HG03064 (cell line): ENCODE data around the gene DNASE1L3.

ENCODE experiments used
- ATAC-seq: cut with Tn5 transposase; IDR thresholded peaks from one replicate; pipeline ENCODE4 v1.9.1; 2021; ENCODE audit warnings: low read depth; ENCODE audit not compliant: unreplicated experiment

Gene DNASE1L3

DNA sequence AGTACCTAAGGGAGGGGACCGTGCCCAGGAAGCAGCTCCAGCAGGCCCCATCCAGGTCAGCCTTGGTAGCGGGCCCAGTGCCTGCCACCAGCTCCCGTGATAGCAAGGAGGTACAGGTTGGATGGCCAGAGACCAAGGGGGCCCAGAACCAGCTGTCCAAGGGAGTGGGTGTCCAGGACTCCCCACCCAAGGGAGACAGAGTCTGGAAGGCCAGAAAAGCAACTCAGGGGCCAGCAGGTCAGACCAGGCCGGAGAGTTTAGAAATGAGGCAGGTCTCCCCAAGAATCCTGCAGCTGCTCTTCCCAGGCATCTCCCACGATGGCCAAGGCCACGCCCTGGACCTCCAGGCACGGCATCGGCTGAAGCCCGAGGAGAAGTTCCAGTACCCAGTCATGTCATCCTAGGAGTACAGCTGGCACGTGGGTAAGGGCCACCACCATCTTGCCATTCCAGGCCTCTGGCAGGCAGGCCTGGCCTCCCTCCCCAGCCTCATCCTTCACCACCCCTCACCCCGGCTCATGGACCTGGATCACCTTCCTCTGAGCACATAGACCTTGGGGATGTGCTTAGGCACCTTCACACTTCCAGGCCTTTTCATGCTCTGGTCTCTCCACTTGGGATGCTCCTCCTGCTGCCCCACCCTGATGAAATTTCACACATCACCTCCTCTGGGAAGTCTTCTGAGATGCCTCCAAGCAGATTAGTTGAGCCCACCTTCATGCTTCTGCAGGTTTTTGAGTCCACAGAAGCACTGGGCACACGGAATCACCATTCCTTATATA lies 30.5 kb downstream of the DNASE1L3 start:
- ATAC-seq = no peak

DNA sequence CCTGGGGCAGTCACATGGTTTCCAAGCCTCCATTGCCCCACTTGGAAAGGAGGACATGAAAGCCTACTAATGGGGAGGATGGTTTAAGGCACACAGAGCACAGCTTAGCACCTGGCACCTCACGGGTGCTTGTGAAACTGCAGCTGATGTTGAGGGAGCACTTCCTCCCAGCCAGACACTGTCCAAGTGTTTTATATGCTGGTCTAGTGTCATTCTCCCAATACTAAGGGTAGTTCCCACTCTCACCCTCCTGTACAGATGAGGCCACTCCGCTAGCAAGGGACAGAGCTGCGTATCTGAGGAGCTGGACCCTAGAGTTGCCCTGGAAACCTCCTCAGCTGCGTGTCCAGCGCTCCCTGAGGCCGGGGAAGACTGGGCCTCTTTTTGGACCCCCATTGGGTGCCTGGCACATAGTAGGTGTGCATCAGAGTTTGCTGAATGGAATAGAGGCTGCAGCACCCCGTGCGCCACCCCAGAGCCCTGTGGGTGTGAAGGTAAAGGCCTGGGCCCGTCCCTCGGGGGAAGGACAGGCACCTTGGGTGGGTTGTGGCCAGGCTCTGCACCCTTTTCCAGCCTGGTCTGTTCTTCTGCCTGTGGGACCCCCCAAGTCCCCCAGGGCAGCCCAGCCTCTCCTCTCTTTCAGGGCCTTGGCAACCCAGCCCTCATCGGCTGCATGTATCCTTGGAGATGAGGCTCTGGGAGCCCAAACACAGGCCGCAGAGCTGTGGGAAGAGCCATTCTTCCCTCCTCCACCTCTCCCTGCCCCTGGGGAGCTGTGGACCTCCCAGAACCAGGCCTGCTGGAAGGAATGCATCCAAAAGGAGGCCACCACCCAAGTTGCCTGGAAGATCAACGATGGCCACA lies 31.3 kb downstream of the DNASE1L3 start:
- ATAC-seq = no peak

DNA sequence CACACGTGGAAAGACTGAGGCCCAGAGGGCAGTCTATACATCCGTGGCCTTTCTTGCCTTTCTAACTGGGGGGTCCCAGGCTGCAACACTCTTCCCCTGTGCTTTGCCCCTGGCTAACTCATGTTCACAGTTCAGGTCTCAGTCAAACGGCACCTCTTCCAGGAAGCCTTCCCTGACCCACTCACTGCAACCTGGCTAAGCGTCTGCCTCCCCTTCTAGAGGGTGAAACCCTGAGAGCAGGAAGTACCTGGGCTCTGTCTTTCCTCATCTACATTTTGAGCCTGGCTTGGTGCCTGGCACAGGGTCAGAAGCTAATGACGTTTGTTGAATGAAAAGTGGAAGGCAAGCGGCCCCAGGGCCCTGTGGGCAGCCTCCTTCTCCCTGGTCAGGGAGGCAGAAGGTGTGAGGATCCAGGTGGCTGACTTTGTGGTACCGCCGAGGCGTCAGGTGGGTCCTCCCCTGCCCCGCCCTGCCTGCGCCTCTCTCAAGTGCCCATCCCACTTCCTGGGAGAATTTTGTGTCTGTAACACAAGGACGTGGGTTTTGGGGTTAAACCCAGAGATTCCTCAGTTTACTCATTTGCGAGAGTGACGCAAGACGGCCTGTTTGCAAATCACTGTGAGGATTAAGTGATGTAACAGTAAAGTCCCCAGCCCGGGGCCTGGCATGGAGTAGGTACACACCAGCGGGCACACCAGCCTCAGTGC lies 32.1 kb downstream of the DNASE1L3 start:
- ATAC-seq = no peak

DNA sequence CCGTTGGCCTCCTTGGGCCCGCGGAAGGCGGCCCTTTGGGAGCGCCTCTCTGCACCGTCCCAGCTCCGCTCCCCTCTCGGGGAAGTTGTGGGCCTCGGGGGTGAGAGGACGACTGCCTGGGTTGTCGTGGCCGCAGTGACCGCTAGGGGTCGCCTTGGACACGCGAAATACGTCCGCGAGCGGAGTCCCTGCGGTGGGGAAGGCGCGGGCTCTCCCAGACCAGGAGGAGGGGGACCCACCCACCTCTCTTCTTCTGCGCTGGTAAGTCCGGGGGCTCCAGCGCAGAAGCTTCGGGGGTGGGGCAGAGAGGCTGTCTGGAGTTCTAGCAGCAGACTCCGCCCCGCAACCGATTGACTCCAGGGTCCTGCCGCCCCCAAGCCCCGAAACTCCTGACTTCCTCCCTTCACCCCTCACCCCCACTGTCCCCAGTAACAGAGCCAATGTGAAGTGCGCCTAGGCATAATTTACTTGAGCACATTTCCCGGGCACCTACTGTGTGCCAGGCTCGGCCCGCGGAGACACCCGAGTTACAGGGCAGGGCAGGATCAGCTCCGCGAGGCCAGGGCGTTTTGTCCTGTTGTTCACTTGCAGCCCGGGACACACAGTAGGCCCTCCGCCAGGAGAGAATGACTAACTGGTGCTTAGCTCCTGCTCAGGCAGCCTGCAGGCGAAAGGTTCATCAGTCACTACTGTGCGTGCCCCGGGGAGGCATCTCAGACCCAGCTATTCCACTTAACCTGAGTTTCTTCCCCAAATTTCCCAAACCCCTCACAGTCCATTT lies 32.8 kb downstream of the DNASE1L3 start:
- ATAC-seq = no peak

DNA sequence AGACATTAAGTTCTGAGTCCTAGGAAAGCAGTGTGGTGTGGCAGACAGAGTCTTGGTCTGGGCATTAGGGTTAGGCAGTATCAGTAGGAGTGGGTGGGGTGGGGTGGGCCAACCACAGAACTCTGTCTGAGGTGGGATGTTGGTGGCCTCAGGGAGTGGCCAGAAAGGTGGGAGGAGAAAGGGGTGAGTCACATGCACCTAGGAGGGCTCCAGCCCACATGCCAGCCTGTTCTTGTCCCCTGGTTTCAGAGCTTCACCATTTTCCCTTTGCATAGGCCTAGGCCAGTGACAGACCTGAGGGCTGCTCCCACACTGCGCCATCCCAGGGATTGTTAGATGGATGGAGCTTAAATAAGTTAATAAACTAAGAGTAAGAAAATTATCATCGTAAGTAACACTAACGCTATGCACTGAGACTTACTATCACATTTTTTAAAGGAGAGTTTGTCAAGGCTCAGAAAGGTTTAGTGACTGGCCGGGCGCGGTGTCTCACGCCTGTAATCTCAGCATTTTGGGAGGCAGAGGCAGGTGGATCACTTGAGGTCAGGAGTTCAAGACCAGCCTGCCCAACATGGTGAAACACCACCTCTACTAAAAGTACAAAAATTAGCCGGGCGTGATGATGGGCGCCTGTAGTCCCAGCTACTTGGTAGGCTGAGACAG lies 33.8 kb downstream of the DNASE1L3 start:
- no peak for ATAC-seq

DNA sequence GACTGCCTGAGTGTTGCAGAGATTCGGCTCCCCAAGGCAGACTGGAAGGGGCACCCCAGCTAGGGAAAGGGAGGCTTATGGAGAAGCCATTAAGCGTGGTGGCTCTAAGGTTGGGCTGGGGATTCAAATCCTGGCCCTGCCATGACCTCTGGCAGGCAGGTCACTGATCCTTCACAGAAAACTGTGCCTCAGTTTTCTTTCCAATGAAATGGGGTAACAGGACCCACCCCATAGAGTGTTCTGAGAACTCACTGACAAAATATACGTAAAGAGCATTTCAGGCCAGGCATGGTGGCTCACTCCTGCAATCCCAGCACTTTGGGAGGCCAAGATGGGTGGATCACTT lies 34.6 kb downstream of the DNASE1L3 start:
- no peak for ATAC-seq

DNA sequence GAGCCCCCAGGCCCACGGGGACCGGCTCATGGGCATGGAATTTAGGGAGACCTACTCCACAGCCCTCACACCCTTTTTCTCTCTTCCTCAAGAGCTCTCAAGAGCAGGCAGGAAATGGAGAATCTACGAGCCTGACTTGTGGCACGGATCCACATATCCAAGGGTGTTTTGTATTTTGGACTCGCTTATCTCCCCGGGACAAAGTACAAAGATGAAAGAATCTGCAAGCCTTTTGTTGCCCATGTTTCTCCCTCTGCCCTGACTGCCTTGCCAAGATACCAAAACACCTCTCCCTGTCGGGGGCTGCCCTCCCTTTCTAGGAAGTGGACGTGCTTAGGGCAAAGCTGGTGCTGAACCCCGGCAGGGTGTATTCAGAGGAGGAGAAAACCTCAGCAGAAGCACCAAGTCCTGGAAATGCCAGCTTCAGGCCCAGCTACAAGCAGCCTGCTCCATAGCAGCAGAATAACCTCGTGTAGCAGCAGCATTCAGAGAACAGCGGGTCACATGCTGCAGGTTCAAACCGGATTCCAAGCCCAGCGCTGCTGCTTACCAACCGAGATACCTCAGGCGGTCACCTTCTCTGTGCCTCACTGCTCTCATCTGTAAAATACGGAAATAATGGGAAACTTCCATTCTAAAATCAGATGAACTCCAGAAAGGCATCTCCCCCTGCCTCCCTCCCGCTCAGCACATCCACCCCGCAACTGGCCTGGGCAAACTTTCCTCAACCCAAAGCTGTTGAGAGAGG lies 35.2 kb downstream of the DNASE1L3 start:
- no peak for ATAC-seq

DNA sequence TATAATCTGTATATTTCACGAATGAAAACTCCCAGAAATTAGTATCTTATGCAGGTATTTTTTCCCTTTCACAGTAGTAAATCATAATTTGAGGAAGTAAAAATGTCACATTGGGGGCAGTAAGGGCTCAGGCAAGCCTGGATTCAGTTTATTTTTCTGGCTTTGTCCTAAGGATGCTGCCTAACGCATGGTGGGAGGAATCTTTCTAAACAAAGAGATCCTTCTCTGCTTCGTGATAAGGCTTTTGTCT lies 35.7 kb downstream of the DNASE1L3 start:
- no peak for ATAC-seq

DNA sequence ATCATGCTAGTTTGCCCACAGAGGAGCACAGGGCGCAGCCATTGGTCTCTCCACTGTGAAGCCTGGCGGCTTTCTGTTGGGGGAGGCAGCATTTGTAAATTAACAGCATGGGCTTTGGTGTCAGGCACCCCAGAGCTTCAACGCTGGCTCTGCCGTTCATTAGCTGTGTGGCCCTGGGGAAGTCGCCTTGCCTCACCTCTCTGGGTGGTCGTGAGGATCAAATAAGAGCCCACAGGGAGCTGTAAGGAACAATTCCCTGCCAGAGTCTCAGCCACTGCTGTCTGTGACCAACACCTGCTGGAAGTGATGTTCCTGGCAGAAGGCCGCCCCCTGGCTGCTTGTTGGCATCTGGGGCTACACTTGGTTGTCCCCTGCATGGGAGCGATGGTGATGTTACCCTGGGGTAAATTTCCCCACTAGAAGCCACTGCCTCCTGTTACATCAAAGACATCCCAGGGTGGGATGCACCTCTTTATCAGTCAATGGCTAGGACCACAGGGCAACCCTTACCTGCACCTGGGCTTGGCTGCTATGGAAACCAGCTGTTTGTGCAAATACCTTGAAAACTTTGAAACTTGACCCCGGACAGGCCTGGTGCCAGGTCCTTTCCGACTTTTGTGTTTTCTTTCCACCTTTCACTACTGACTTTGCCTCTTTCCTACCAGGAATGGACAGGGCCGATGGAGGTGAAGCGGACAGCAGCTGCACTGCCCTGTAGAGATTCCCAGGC lies 36.9 kb downstream of the DNASE1L3 start:
- ATAC-seq = no peak

DNA sequence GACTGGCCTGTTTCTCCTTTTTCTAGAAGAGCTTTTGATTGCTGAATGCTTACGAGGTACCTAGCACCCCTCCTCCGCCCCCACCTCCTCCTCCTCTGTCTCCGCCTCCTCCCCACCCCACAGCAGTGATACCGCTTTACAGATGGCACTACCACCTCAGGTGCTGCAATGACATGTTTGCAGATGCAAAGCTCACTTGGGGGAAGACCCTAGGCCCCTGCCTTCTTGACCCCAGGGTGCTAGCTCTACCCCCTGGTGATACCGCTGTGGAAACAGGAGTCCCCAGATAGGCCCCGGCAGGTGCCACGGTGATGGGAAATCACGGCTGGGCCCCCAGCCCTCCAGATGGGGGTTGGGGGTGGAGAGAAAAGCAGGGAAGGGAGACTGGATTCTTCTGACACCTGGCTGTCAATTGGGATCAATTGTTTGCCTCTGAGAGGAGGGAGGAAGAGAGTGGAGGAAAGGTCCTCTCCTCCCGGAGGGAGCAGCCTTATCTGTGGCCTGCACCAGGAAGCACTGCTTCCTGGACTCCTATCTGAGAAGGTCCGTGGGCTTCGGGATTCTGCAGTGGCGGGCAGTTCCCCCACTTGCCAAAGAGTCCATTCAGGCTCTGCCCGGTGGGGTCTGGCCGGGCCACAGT lies 37.6 kb downstream of the DNASE1L3 start:
- no peak for ATAC-seq

DNA sequence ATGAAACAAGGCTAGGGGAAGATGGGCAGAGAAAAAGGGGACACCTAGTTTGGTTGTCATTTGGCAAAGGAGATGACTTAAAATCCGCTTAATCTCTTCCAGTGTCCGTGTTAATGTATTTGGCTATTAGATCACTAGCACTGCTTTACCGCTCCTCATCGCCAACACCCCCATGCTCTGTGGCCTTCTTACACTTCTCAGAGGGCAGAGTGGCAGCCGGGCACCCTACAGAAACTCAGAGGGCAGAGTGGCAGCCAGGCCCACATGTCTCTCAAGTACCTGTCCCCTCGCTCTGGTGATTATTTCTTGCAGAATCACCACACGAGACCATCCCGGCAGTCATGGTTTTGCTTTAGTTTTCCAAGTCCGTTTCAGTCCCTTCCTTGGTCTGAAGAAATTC lies 39.6 kb downstream of the DNASE1L3 start:
- ATAC-seq = no peak

DNA sequence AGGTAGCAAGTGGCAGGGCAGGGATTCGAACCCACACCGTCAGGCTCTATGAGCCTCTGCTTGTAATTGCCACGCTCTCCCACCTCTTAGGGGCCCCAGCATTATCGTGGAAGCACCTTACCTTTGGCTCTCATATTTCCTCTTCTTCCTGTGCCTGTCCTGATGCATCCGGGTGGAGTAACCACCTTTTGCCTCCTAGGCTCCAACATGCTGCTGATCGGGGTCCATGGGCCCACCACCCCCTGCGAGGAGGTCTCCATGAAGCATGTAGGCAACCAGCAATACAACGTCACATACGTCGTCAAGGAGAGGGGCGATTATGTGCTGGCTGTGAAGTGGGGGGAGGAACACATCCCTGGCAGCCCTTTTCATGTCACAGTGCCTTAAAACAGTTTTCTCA lies 40.4 kb downstream of the DNASE1L3 start:
- no peak for ATAC-seq

DNA sequence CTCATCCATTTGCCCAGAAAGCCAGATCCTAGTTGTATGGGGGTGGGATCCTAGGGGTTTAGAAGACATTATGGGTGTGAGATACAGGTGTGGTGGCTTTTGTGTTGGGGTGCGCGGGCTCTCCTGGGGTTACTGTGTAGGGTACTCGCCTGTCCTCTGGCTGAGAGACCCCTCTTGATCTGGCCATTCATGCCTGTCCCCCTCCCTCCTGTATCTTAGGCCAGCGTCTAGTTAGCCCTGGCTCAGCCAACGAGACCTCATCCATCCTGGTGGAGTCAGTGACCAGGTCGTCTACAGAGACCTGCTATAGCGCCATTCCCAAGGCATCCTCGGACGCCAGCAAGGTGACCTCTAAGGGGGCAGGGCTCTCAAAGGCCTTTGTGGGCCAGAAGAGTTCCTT lies 41.4 kb downstream of the DNASE1L3 start:
- no peak for ATAC-seq

DNA sequence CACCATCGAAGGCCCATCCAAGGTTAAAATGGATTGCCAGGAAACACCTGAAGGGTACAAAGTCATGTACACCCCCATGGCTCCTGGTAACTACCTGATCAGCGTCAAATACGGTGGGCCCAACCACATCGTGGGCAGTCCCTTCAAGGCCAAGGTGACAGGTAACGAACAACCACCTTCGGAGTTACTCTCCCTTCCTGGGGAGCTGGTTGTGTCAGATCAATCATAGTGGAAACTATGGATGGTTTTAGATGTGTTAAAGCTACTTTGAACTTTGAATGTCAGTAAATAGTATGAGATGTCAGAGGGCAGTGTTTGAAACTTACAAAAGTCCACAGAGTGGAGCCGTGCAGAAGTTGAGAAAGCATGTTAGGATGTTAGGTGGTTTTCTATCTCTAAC lies 42.3 kb downstream of the DNASE1L3 start:
- ATAC-seq = no peak

DNA sequence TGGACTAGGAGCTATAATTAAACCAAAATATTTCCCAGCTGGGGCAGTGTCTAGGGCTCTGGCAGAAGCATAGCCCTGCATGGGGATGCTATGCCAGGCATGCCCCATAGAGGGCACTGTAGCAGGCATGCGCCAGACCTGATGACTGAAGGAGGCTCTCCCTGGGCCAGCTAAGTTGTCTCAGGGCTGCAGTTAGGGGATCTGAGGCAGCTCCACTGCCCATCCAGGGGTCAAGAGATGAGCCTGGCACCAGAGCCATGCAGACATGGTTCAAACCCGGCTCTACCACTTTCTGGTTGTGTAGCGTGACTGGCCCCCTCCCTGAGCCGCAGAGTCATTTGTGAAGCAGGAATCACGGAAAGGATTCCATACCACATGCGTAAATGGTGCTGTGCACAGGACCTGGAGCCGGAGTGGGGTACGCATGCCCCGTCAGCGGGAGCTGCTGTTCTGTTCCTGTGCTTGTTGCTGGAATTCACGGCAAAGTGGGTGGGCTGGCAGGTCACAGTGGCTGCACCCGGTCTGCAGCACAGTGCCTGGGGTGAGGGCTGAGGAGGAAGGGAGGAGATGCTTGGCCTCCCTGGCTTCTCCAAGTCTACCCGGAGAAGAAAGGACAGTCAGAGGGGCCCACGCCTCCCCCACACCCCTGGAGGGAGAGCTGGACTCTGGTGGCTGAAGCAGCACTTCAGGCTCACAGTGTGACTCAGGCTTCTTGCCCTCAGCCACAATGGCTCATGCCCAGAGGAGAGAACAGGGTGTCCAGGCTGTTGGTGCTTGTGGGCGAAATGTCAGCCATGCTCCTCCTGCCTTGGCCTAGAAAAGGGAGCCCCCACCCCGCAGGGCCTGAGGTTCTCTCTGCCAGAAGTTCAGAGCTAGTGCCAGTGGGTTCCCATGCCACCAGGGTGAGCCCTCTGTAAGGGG lies 43.1 kb downstream of the DNASE1L3 start:
- no peak for ATAC-seq

DNA sequence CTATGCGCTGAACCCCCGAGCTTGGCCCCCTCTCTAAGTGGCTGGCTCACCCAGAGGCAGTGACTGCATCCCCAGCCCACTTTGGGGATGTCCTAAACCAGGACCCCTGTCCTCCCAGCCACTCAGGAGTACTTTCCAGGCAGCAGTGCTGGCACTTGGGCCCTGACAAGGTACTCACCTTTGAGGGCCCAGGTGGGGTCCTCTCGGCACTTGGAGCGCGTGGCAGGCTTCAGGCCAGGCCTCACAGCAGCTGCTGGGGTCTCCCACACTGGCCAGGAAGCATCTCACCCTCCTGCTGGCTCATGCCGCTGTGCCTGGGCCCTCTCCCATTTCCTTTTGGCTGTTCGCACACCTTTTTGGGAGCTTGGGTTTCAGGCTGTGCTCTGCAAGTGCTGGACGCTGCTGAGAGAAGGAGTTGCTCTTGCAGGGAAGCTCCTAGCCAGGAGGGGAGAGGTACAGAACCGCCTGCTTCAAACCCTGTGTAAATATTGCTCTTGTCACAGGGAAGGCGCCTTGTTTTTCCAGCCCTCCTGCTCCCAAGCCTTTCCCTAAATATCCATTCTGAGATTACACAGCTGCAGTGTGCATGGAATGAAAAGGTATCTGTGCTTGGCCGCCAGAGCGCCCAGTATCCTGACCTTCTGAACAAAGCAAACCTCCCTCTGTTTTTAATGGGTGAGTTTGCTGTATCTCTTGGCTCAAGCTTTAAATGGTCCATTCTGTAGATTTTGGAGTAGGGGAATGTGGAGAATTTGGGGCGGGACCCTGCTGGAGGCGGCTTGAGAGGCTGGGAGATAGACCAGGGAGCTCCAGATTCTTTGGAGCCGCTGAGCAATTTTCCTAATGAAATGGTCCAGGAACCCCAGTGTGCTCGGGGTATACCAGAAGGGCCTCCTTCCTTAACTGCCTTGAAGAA lies 45.6 kb downstream of the DNASE1L3 start:
- no peak for ATAC-seq
